RWPE2 (cell line): ENCODE results near the gene ANKS3.

Experiments
- ATAC-seq: fragments of 200-7000 bp; cut with Tn5 transposase; 3 replicates; pipeline ENCODE4 v1.9.1; 2021; ENCODE audit warnings: low read depth
- DNase-seq: peaks from one replicate; pipeline ENCODE4 v3.0.0-alpha.2; 2020; ENCODE audit warnings: low spot score
- H3K27ac ChIP-seq: fragments of 450-650 bp; 2 replicates; pipeline ENCODE4 v1.5.1; 2017; ENCODE audit warnings: mild to moderate bottlenecking; ENCODE audit not compliant: poor library complexity, severe bottlenecking
- H3K27me3 ChIP-seq: fragments of 250-450 bp; sonication (Bioruptor Pico); 2 replicates; pipeline ENCODE4 v1.5.1; 2021; ENCODE audit warnings: mild to moderate bottlenecking, moderate library complexity; ENCODE audit not compliant: insufficient read depth, poor library complexity, severe bottlenecking
- H3K36me3 ChIP-seq: fragments of 250-450 bp; sonication (Bioruptor Pico); 2 replicates; pipeline ENCODE4 v1.5.1; 2020; ENCODE audit warnings: low read depth, mild to moderate bottlenecking, moderate library complexity
- H3K4me1 ChIP-seq: fragments of 250-450 bp; sonication (Bioruptor Pico); 2 replicates; pipeline ENCODE4 v1.5.1; 2021; ENCODE audit warnings: mild to moderate bottlenecking, moderate library complexity; ENCODE audit not compliant: insufficient read depth, poor library complexity, severe bottlenecking
- H3K4me3 ChIP-seq: fragments of 250-450 bp; sonication (Bioruptor Pico); 2 replicates; pipeline ENCODE4 v1.5.1; 2021; ENCODE audit warnings: mild to moderate bottlenecking, moderate library complexity; ENCODE audit not compliant: severe bottlenecking
- H3K9me3 ChIP-seq: fragments of 250-450 bp; sonication (Bioruptor Pico); 2 replicates; pipeline ENCODE4 v1.5.1; 2021; ENCODE audit warnings: mild to moderate bottlenecking, moderate library complexity; ENCODE audit not compliant: severe bottlenecking
- TF ChIP-seq, protein P1 (sequence below): fragments of 450-650 bp; IDR thresholded peaks from one replicate; pipeline ENCODE4 v1.5.1; 2017; ENCODE audit warnings: mild to moderate bottlenecking, moderate library complexity; ENCODE audit not compliant: poor library complexity, severe bottlenecking

Gene ANKS3

DNA sequence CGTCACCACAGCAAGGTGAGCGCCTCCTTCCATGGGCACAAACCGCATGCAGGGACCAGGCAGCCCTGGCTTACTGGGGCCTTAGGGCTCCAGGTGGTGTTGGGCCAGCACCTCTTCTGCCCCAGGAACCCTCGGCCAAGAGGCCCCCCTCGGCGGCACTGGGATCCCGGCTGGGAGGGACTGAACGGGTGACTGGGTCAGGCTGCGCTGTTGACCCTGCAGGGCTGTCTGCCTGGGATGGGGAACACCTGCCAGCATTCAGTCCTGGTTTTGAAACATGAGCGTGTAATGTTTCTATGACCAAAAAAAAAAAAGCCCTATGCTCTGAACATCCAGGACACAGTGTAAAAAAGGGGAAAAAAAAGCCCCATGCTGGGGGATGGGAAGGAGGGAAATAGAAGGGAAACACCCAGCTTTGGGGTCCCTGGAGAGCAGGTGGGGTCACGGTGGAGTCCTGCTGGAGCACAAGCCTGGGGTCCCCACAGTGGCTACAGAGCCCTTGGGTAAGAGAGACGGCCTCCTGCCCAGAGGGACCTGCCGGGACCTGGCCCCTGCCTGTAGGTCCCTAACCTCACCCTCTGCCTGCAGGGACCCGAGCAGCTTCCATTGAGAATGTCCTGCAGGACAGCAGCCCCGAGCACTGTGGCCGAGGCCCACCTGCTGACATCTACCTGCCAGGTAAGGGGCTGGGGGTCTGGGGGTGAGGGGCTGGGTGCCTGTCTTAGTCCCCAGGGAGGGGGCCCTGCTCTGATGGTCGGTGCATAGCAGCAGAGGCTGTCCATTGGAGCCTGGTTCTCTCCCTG, 50.6 kb downstream of the ANKS3 start:
- TF ChIP-seq, protein P1, sequence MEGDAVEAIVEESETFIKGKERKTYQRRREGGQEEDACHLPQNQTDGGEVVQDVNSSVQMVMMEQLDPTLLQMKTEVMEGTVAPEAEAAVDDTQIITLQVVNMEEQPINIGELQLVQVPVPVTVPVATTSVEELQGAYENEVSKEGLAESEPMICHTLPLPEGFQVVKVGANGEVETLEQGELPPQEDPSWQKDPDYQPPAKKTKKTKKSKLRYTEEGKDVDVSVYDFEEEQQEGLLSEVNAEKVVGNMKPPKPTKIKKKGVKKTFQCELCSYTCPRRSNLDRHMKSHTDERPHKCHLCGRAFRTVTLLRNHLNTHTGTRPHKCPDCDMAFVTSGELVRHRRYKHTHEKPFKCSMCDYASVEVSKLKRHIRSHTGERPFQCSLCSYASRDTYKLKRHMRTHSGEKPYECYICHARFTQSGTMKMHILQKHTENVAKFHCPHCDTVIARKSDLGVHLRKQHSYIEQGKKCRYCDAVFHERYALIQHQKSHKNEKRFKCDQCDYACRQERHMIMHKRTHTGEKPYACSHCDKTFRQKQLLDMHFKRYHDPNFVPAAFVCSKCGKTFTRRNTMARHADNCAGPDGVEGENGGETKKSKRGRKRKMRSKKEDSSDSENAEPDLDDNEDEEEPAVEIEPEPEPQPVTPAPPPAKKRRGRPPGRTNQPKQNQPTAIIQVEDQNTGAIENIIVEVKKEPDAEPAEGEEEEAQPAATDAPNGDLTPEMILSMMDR: peak; percentile 13
- Histone ChIP-seq H3K4me1 (peaks cover 28% of the 10 kb centered on the region), H3K27ac (peak overlapping the region; percentile 2), H3K27me3 (no peaks in the 10 kb centered on the region), H3K9me3 (no peaks in the 10 kb centered on the region), H3K36me3 (peaks cover 48% of the 10 kb centered on the region), H3K4me3 (no peak overlapping the region)
- no peak for DNase-seq
- ATAC-seq: no peak

DNA sequence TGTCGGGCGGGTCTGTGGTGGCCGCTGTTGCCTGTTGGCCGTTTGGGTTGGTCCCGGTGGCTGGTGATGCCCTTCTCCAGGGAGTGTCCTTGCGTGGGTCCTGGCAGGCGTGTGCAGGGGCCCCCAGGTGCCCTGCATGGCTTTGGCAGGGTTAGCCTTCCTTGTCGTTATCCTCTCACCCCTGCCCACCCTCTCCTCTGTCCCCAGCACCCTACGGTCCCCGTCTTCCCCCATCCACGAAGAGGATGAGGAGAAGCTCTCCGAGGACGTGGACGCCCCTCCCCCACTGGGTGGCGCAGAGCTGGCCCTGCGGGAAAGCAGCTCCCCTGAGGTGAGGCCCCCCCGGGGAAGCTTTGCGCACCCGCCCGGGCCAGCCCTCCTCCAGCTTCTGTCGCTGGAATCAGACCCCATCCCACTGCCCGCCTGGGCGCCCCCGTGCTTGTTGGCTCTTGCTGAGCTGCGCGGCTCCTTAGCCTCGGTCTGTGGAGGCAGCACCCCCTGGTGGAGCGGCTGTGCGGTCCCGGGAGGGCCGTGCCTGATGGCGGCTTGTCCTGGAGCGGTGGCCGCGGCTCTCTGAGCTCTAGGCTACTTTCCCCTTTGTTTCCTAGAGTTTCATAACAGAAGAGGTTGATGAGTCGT, 51.3 kb downstream of the ANKS3 start:
- Histone ChIP-seq H3K4me1 (peaks cover 28% of the 10 kb centered on the region), H3K4me3 (no peak overlapping the region), H3K27ac (no peak overlapping the region), H3K9me3 (no peaks in the 10 kb centered on the region), H3K36me3 (peaks cover 48% of the 10 kb centered on the region), H3K27me3 (no peaks in the 10 kb centered on the region)
- ATAC-seq: no peak
- no peak for DNase-seq
- TF ChIP-seq, protein P1: peak; percentile 52

DNA sequence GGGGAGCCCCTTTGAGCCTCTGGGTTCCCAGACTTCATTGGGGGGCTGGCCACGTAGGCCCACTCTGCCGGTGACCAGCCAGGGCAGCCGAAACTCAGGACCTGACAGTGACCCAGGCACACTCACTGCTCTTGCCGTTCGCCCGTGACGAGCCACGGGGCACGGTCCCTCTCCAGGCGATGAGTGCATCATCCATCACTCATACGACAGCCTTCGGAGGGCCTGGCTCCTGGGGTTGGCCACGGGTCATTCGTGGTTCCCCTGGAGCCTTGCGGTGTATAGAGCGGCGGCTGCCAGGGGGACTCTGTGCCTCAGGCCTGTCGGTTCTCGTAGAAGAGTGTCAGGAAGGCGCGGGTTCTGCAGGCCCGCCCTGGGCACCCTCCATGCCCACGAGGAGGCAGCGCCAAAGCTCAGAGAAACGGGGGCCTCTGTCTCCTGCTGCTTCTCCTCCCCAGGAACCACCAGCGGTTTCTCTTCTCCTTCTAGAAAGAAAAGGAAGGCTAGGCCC, 51.9 kb downstream of the ANKS3 start:
- Histone ChIP-seq H3K4me1 (peaks cover 28% of the 10 kb centered on the region), H3K36me3 (peaks cover 48% of the 10 kb centered on the region), H3K27me3 (no peaks in the 10 kb centered on the region), H3K27ac (no peak overlapping the region), H3K4me3 (no peak overlapping the region), H3K9me3 (no peaks in the 10 kb centered on the region)
- DNase-seq: no peak
- ATAC-seq: no peak
- TF ChIP-seq, protein P1: no peak

DNA sequence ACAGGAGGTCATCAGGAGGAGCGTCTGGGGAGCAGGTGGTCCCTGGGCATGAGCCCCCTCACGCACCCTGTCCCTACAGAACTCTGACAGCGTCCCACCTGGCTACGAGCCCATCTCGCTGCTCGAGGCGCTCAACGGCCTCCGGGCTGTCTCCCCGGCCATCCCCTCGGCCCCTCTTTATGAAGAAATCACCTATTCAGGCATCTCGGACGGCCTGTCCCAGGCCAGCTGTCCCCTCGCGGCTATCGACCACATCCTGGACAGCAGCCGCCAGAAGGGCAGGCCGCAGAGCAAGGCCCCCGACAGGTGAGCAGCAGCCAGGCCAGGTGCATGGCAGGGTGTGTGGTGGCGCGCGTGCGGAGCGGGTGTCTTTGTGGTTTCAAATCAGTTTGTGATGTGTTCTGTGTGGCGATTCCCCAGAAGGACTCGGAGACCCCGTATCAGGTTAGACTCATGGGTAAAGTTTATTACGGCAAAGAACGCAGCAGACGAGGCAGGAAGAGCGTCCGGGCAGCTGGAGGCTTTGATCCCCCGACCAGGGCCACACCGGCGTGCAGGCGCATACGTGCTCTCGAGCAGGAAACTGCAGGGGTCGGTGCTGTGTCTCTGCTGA, 52.5 kb downstream of the ANKS3 start:
- H3K9me3 ChIP-seq: no peaks in the 10 kb centered on the region
- H3K27me3 ChIP-seq: no peaks in the 10 kb centered on the region
- ATAC-seq: no peak
- peaks cover 43% of the 10 kb centered on the region for H3K36me3 ChIP-seq
- DNase-seq: no peak
- H3K4me3 ChIP-seq: no peak overlapping the region
- peak overlapping the region; percentile 84 for H3K27ac ChIP-seq
- TF ChIP-seq, protein P1: no peak
- H3K4me1 ChIP-seq: peaks cover 28% of the 10 kb centered on the region
